GM19395 (cell line): ENCODE measurements around the gene PRSS50.
"Not testable (repeated sequence)": the region's sequence is repeated elsewhere in the genome, so short reads cannot be mapped to it uniquely, and the experiment has no call there.

ENCODE experiments used
- ATAC-seq: cut with Tn5 transposase; IDR thresholded peaks from one replicate; pipeline ENCODE4 v1.9.1; 2021; ENCODE audit warnings: mild to moderate bottlenecking, moderate library complexity; ENCODE audit not compliant: unreplicated experiment

The PRSS50 gene

GRCh38 chr3:46717447-46718231 is at the start of gene PRSS50:
TSS of gene PRSS50 (minus strand) at chr3:46717869. CDS start at chr3:46717824, 45 bp downstream.
- no peak for ATAC-seq

- no peak for ATAC-seq
Measured at GRCh38 chr3:46764206-46764605, 46.5 kb upstream of the PRSS50 start.

GRCh38 chr3:46763178-46763577 is 45.5 kb upstream of the PRSS50 start:
- no peak for ATAC-seq

- ATAC-seq, result no peak
Measured at GRCh38 chr3:46759239-46760167, 41.8 kb upstream of the PRSS50 start.

- no peak for ATAC-seq
Measured at GRCh38 chr3:46756642-46757041, 39.0 kb upstream of the PRSS50 start.

GRCh38 chr3:46755646-46756045 is 38.0 kb upstream of the PRSS50 start:
- ATAC-seq, result no peak

- ATAC-seq, result not testable (repeated sequence)
Measured at GRCh38 chr3:46753127-46753526, 35.5 kb upstream of the PRSS50 start.

- no peak for ATAC-seq
Measured at GRCh38 chr3:46750555-46751038, 32.9 kb upstream of the PRSS50 start.

- no peak for ATAC-seq
Measured at GRCh38 chr3:46749129-46749528, 31.5 kb upstream of the PRSS50 start.

- ATAC-seq, result no peak
Measured at GRCh38 chr3:46748170-46748569, 30.5 kb upstream of the PRSS50 start.

GRCh38 chr3:46746711-46747110 is 29.0 kb upstream of the PRSS50 start:
- ATAC-seq, result no peak

- no peak for ATAC-seq
Measured at GRCh38 chr3:46742992-46743585, 25.4 kb upstream of the PRSS50 start.

GRCh38 chr3:46739565-46739964 is 21.9 kb upstream of the PRSS50 start:
- ATAC-seq, result not testable (repeated sequence)

GRCh38 chr3:46737329-46737731 is 19.7 kb upstream of the PRSS50 start:
- ATAC-seq, result no peak

GRCh38 chr3:46736006-46736872 is 18.6 kb upstream of the PRSS50 start:
- no peak for ATAC-seq

- no peak for ATAC-seq
Measured at GRCh38 chr3:46734773-46735172, 17.1 kb upstream of the PRSS50 start.

GRCh38 chr3:46733026-46733800 is 15.5 kb upstream of the PRSS50 start:
- ATAC-seq, result no peak

GRCh38 chr3:46731795-46732194 is 14.1 kb upstream of the PRSS50 start:
- ATAC-seq, result no peak

- ATAC-seq, result no peak
Measured at GRCh38 chr3:46730819-46731218, 13.2 kb upstream of the PRSS50 start.

- ATAC-seq, result no peak
Measured at GRCh38 chr3:46729038-46729437, 11.4 kb upstream of the PRSS50 start.
